Stimulated activated CD4-positive, alpha-beta T cell treated with anti-CD3 and anti-CD28 coated beads, Interleukin-1b, Interleukin-23, amount 100 ng/mL, for 24 hours (primary cell): ENCODE data around the gene EXOSC1.
"Not testable (repeated sequence)": the region's sequence is repeated elsewhere in the genome, so short reads cannot be mapped to it uniquely, and the experiment has no call there.

Source experiments
- DNase-seq, 4 experiments: peaks; one replicate each; pipeline ENCODE4 v3.0.0-alpha.2; 2020; ENCODE audit warnings: low read depth in 4 of 4, low spot score in 1 of 4

The EXOSC1 gene

DNA sequence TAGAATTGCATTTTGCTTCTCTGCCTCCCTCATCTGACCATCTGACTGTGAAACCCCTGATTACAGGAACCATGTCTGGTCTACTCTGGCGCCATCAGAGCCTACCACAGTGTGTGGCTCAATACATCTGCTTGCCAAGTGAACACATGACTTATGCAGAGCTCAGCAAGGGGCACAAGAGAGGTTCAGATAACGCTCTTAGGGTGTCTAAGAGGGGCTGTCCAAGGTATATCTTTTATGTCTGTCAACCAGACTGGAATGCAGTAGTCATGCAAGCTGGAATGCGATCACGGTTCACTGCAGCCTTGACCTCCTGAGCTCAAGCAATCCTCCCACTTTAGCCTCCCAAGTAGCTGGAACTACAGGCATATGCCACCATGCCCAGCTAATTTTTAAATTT lies 34.4 kb downstream of the EXOSC1 start:
- no peak for DNase-seq

GRCh38 chr10:97408496-97408992 lies 37.3 kb downstream of the EXOSC1 start:
- no peak for DNase-seq

GRCh38 chr10:97407952-97408248 lies 37.9 kb downstream of the EXOSC1 start:
- DNase-seq = no peak

DNA sequence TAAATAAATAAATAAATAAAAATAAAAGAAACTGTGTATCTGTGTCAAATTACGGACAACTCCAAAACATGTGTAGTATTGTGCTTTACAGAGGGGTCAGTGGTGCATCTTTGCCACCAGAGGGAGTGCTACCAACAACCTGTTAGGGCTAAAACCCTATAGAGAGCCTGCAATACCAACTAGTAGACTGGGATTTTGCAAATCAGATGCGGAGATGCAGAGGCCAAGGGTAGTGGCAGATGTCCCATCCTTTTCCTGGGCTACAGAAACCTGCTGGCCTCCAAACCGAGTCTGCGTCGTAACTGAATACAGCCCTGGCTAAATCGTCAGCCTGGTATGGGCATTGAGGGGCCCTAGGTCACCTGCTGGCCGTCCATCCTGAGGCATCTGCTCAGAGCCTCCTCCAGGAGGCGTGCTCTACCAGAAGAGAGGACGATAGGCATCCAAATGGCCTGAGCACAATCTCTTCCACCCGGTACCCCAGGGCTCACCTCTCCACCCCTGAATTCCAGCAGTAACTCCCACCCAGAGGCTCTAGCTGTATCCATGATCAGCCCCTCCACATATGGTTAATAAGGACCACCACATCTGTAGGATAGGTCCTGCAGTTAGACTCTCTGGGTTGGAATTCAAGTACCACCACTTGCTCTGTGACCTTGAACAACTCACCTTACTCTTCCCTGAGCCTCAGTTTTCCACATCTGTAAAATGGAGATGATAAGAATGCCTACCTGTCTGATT lies 38.4 kb downstream of the EXOSC1 start:
- no peak for DNase-seq

- not testable (repeated sequence) for DNase-seq
Measured at GRCh38 chr10:97406483-97406882, 39.3 kb downstream of the EXOSC1 start.

- DNase-seq = no peak
Measured at GRCh38 chr10:97406064-97406463, 39.7 kb downstream of the EXOSC1 start.

- no peak for DNase-seq
Measured at GRCh38 chr10:97404044-97404443, 41.8 kb downstream of the EXOSC1 start.

- no peak for DNase-seq
Measured at GRCh38 chr10:97401455-97401919, 44.3 kb downstream of the EXOSC1 start.

- peak; percentile 56 to 73 (median 68) for DNase-seq
Measured at GRCh38 chr10:97400665-97401454, 44.9 kb downstream of the EXOSC1 start, which contains the start of gene RRP12. TSS of gene RRP12 (minus strand) at chr10:97401340. CDS start at chr10:97401231, 109 bp downstream.

DNA sequence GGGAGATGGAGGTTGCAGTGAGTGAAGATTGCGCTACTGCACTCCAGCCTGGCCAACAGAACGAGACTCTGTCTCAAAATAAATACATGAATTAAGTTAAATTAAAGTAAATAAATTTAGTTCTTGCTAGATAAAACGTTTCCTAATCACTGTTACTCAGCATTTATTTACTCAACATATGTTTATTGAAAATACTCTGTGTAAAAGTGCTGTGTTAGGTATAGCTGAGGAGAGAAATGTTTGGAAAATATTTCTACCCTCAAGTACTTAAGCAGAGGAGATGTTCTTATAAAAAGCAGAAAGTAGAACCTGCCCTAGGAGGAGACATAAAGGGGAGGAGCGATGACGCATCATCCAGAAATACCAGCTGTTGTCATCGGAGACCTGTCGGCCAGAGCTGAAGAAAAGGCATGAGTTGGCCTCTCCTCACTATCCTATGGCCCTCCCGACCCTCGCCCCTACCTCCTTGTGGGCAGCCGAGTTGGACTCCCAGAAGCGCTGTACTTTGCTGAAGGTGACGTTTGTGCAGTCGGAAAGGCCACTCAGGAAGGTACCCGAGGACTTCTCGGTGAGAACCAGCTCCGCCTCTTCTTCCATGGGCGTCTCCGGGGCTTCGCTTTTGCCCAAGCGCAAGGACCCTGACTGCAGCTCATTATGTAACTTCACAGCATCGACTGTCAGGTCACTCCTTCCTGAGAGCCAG lies 45.8 kb downstream of the EXOSC1 start:
- no peak for DNase-seq

DNA sequence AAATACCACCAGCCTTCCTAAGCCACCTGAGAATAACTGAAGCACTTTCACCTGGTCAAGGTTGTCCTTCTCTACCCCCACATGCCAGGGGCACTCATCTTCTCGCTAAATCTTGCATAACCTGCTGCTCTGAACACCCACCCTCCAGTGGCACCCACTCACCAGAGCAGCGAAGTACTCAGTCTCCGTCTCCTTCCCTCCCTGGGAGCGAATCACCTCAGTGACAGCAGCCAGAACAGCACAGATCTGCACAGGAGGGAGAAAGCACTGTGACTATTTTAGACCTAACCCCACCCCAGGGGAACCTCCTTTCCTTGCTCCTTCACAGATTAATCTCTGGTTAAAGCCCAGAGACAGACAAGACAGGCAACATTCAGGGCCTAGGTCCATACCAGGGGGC lies 49.8 kb downstream of the EXOSC1 start:
- DNase-seq = no peak

DNA sequence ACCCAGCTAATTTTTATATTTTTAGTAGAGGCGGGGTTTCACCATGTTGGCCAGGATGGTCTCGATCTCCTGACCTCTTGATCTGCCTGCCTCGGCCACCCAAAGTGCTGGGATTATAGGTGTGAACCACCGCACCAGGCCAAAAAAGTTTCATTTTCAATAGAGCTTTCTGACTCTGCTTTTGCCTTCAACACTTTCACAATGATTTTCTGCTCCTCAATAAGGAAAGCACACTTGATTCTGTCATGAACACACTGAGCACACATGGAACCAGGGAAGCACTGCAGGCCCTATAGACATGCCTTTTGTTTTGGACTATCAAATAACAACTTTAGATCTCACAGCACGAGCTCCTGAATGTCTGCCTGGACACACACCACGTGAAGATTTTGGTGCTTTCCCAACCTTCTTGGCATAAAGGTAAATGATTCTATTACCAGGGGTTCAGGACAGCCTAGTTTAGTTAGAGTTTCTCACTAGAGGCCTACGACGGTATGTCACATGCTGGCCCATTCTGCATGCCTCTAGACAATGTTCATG lies 52.7 kb downstream of the EXOSC1 start:
- no peak for DNase-seq

DNA sequence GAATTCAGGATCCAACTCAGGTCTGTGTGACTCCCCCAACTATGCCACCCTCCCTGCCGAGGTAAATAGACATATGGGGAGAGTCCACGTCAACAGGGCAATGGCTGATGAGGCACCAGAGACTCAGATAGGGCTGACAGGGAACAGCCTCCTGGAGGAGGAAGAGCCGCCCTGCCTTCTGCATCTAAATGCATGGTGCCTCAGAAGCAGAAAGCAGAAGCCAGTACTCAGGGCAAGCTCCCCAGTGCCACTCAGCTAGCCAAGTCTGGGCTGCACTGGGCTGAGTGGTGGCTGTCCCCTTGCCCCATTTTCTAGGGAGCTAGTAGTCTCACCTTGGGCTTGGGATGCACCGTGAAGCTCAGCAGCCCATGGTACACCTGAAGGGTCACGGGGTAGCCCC lies 55.7 kb downstream of the EXOSC1 start:
- DNase-seq = no peak

- no peak for DNase-seq
Measured at GRCh38 chr10:97388152-97388551, 57.7 kb downstream of the EXOSC1 start.
